CD14-positive monocyte (primary cell): ENCODE measurements around the gene PSRC1. TPM values are rescaled to one million over a fixed set of nuclear protein-coding genes. Genes with fewer than 3 reads are reported as not detected.

Source experiments
- DNase-seq, 3 donors: peaks; one replicate each; pipeline ENCODE4 v3.0.0-alpha.2; 2011 to 2022
- H2AFZ ChIP-seq: 2 replicates; pipeline ENCODE4 v1.6.0; 2012; ENCODE audit warnings: mild to moderate bottlenecking, low read depth, low read length, inconsistent platforms; ENCODE audit not compliant: insufficient read depth, poor library complexity, severe bottlenecking
- H3K27ac ChIP-seq, 2 donors: 1 replicate in 1 of 2; 2 replicates in 1 of 2; pipeline ENCODE4 v1.5.1; 2012 to 2013; ENCODE audit warnings: low read length in 2 of 2, control low read depth in 1 of 2, inconsistent platforms in 1 of 2, low read depth in 1 of 2, mild to moderate bottlenecking in 1 of 2
- H3K27me3 ChIP-seq, 2 donors: one replicate each; pipeline versions ENCODE4 v1.6.0 to v1.6.1; 2011 to 2013; ENCODE audit warnings: low read length in 2 of 2; ENCODE audit not compliant: control insufficient read depth in 2 of 2, insufficient read depth in 2 of 2
- H3K36me3 ChIP-seq, 2 donors: replicated peaks in 1 of 2; 1 replicate in 1 of 2; 2 replicates in 1 of 2; pipeline versions ENCODE4 v1.5.1 to v1.6.1; 2012 to 2013; ENCODE audit warnings: low read length in 2 of 2, control low read depth in 1 of 2, inconsistent platforms in 1 of 2, mild to moderate bottlenecking in 1 of 2; ENCODE audit not compliant: insufficient read depth in 2 of 2, control insufficient read depth in 1 of 2
- H3K4me1 ChIP-seq, 2 donors: 1 replicate in 1 of 2; 2 replicates in 1 of 2; pipeline versions ENCODE4 v1.5.1 to v1.6.1; 2012 to 2013; ENCODE audit warnings: low read length in 2 of 2, control low read depth in 1 of 2, inconsistent platforms in 1 of 2, mild to moderate bottlenecking in 1 of 2, moderate library complexity in 1 of 2; ENCODE audit not compliant: insufficient read depth in 2 of 2, control insufficient read depth in 1 of 2
- H3K4me2 ChIP-seq: replicated peaks from 2 replicates; pipeline ENCODE3; 2012; ENCODE audit warnings: low read length, moderate library complexity, mild to moderate bottlenecking; ENCODE audit not compliant: poor library complexity, severe bottlenecking; ENCODE audit errors: extremely low read depth
- H3K4me3 ChIP-seq, 3 experiments: fragments of 200-600 bp in 1 of 3; sonication (generic) in 1 of 3; replicated peaks in 1 of 3; 1 replicate in 2 of 3; 2 replicates in 1 of 3; pipeline ENCODE4 v1.5.1; 2011 to 2013; ENCODE audit warnings: low read length in 3 of 3, mild to moderate bottlenecking in 3 of 3, control low read depth in 2 of 3, low read depth in 2 of 3, inconsistent platforms in 1 of 3, moderate library complexity in 1 of 3
- H3K79me2 ChIP-seq: 2 replicates; pipeline ENCODE4 v1.6.0; 2012; ENCODE audit warnings: mild to moderate bottlenecking, control low read depth, inconsistent platforms, low read length, moderate library complexity; ENCODE audit not compliant: insufficient read depth
- H3K9ac ChIP-seq: 2 replicates; pipeline ENCODE4 v1.6.0; 2017; ENCODE audit warnings: low read length, mild to moderate bottlenecking; ENCODE audit not compliant: insufficient read depth, poor library complexity, severe bottlenecking
- H3K9me3 ChIP-seq, 2 donors: replicated peaks in 1 of 2; 1 replicate in 1 of 2; 2 replicates in 1 of 2; pipeline versions ENCODE4 v1.5.1 to v1.6.1; 2012 to 2013; ENCODE audit warnings: low read length in 2 of 2, control low read depth in 1 of 2; ENCODE audit not compliant: control insufficient read depth in 1 of 2, insufficient read depth in 1 of 2
- H4K20me1 ChIP-seq: 2 replicates; pipeline ENCODE4 v1.6.0; 2012; ENCODE audit warnings: mild to moderate bottlenecking, low read length, control low read depth, moderate library complexity; ENCODE audit not compliant: insufficient read depth
- H3K27ac Mint-ChIP-seq, 7 donors: one replicate each; pipeline ENCODE4 v1.8.0; 2020; ENCODE audit warnings: mild to moderate bottlenecking in 7 of 7, mixed read lengths in 7 of 7, moderate library complexity in 6 of 7, inconsistent platforms in 2 of 7
- H3K27me3 Mint-ChIP-seq, 3 donors: one replicate each; pipeline ENCODE4 v1.8.0; 2021 to 2022; ENCODE audit warnings: low read depth in 3 of 3, mild to moderate bottlenecking in 3 of 3, mixed read lengths in 3 of 3, moderate library complexity in 3 of 3, inconsistent platforms in 1 of 3
- H3K36me3 Mint-ChIP-seq, 2 donors: one replicate each; pipeline ENCODE4 v1.8.0; 2020; ENCODE audit warnings: mixed read lengths in 2 of 2, inconsistent platforms in 1 of 2, mild to moderate bottlenecking in 1 of 2
- H3K4me1 Mint-ChIP-seq: one replicate; pipeline ENCODE4 v1.8.0; 2020; ENCODE audit warnings: mild to moderate bottlenecking, mixed read lengths
- H3K4me3 Mint-ChIP-seq, 2 donors: one replicate each; pipeline ENCODE4 v1.8.0; 2020; ENCODE audit warnings: mild to moderate bottlenecking in 2 of 2, mixed read lengths in 2 of 2, moderate library complexity in 1 of 2
- H3K9me3 Mint-ChIP-seq, 7 donors: one replicate each; pipeline ENCODE4 v1.8.0; 2020 to 2022; ENCODE audit warnings: mixed read lengths in 7 of 7, mild to moderate bottlenecking in 6 of 7, moderate library complexity in 6 of 7, inconsistent platforms in 2 of 7
- WGBS: methylation state at CpG from one replicate; pipeline ENCODE4 v1.1.5; 2013; ENCODE audit warnings: missing lambda C conversion rate; ENCODE audit not compliant: insufficient coverage; 5-methylcytosine and 5-hydroxymethylcytosine counted together
- intact Hi-C, 2 donors: fragments of 100-400 bp; cut with micrococcal nuclease; formaldehyde crosslinking; loops; one replicate each; pipeline versions ENCODE4 v1.15.0 to v1.15.1; 2023
- polyA plus RNA-seq, 3 donors: library from polyadenylated mRNA; depleted of rRNA in 1 of 3; unstranded in 2 of 3; stranded (reverse) in 1 of 3; fragments of 300-500 nt in 2 of 3; fragments of >200 nt in 1 of 3; fragmentation: Illumina TruSeq in 2 of 3; gene quantifications; 1 replicate in 2 of 3; 2 replicates in 1 of 3; pipeline ENCODE4 v1.2.3, GENCODE V29; 2012 to 2021
- TF ChIP-seq, protein P1 (sequence below): fragments of 200-600 bp; IDR thresholded peaks from one replicate; pipeline ENCODE4 v1.8.0; 2022; ENCODE audit warnings: antibody characterized with exemption, mild to moderate bottlenecking

PSRC1 gene
- polyA plus RNA-seq, 3 donors: 5.8 to 25.5 (median 7.1) TPM

DNA sequence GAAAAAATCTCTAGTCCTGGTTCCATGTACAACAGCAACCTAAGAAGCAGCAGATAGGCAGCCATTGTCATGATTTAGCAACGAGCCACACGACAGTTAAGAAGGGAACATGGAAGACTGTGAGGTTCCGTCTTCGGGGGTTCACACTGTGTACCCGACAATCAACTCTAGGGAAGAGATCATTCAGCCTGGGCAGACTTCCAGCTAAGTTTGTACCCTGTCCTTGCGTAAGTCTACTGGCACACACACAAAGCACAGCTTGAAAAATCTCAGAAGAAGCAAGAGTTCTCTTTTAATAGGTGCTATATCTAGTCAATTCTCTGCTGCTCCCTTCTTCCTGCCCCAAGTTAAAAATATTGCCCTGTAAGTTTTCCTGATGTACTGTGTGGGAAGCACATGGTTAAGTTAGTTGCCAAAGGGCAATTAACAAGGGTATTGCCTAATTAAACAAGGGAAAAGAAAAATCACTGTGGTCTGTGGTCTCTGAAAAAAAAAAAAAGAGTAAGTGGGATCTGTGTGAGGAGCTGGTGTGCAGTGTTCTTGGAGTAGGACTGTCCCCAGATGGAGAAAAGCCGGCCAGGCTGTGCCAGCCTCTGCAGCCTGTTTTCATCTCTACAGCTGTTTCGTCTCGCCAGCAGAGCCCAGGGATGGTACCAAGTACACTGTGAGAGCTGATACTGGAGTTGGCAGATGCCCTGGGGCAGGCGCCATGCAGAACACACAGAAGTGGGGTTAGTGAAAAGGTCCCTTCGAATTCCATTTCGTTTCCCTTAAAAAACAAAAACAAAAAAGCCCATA is 30.2 kb upstream of the PSRC1 start:
- no peak overlapping the region for H3K4me3 ChIP-seq
- H3K9ac ChIP-seq: no peak overlapping the region
- DNase-seq: peak; percentile 13 to 23 (median 18)
- Mint-ChIP-seq H3K27ac (peak overlapping the region in 5 of 7 donors; percentile 7 to 80 (median 47)), H3K9me3 (peaks cover 0 to 4% (median 0%) of the 10 kb centered on the region in 7 donors), H3K4me1 (peaks cover 26% of the 10 kb centered on the region), H3K4me3 (no peak overlapping the region), H3K27me3 (peaks cover 0 to 8% (median 2%) of the 10 kb centered on the region in 3 donors), H3K36me3 (peaks cover 81 to 92% of the 10 kb centered on the region in 2 donors)
- H3K9me3 ChIP-seq: no peaks in the 10 kb centered on the region
- H3K36me3 ChIP-seq: peaks cover 60 to 87% of the 10 kb centered on the region in 2 donors
- H3K27ac ChIP-seq: peak overlapping the region in 1 of 2 donors; percentile 61
- no peaks in the 10 kb centered on the region for H3K27me3 ChIP-seq
- intact Hi-C loops: no loop called here
- H3K4me2 ChIP-seq: no peak overlapping the region
- H3K4me1 ChIP-seq: peaks cover 11 to 21% of the 10 kb centered on the region in 2 donors
- H3K79me2 ChIP-seq: no peaks in the 10 kb centered on the region
- 47% methylated on average over 8 of the region's 12 CpGs for WGBS
- H2AFZ ChIP-seq: no peak overlapping the region
- no peaks in the 10 kb centered on the region for H4K20me1 ChIP-seq
- TF ChIP-seq, protein P1, sequence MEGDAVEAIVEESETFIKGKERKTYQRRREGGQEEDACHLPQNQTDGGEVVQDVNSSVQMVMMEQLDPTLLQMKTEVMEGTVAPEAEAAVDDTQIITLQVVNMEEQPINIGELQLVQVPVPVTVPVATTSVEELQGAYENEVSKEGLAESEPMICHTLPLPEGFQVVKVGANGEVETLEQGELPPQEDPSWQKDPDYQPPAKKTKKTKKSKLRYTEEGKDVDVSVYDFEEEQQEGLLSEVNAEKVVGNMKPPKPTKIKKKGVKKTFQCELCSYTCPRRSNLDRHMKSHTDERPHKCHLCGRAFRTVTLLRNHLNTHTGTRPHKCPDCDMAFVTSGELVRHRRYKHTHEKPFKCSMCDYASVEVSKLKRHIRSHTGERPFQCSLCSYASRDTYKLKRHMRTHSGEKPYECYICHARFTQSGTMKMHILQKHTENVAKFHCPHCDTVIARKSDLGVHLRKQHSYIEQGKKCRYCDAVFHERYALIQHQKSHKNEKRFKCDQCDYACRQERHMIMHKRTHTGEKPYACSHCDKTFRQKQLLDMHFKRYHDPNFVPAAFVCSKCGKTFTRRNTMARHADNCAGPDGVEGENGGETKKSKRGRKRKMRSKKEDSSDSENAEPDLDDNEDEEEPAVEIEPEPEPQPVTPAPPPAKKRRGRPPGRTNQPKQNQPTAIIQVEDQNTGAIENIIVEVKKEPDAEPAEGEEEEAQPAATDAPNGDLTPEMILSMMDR: no peak

DNA sequence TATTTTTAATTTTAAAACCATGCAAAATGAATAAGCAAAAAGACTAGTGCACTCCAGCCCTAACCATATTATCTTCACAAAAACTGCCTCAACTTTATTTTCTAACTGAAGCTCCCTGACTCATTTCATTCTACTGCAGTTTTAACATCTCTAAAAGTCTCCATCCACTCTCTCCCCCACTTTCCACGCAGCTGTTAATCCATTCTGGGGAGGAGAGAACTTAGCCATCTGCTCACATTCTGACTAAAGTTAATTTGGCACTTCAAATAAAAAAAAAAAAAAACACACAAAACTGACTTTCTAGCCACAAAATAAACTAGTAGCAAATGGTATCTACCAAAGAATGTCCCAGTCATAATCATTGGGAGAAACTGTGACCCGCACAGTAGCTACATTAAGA is 29.3 kb upstream of the PSRC1 start:
- Mint-ChIP-seq H3K4me1 (peaks cover 35% of the 10 kb centered on the region), H3K27ac (no peak overlapping the region), H3K27me3 (peaks cover 0 to 8% (median 2%) of the 10 kb centered on the region in 3 donors), H3K9me3 (peaks cover 0 to 3% (median 0%) of the 10 kb centered on the region in 7 donors), H3K4me3 (no peak overlapping the region), H3K36me3 (peaks cover 74 to 83% of the 10 kb centered on the region in 2 donors)
- Histone ChIP-seq H3K27me3 (no peaks in the 10 kb centered on the region), H3K9me3 (no peaks in the 10 kb centered on the region), H3K4me1 (peaks cover 20 to 30% of the 10 kb centered on the region in 2 donors), H3K4me2 (no peak overlapping the region), H4K20me1 (no peaks in the 10 kb centered on the region), H3K9ac (no peak overlapping the region), H3K36me3 (peaks cover 51 to 77% of the 10 kb centered on the region in 2 donors), H2AFZ (no peak overlapping the region), H3K79me2 (no peaks in the 10 kb centered on the region), H3K27ac (no peak overlapping the region), H3K4me3 (no peak overlapping the region)
- intact Hi-C loops: no loop called here
- TF ChIP-seq, protein P1: no peak
- DNase-seq: no peak
- WGBS: no CpG with 5 or more reads among the region's 2 CpGs
